H1 (cell line): ENCODE measurements around the gene CAPN15. TPM values are rescaled to one million over a fixed set of nuclear protein-coding genes. Genes with fewer than 3 reads are reported as not detected.

Experiments used
- CBX5 ChIP-seq: fragments of 300-800, 300-1000 bp; sonication (generic); IDR thresholded peaks from 2 replicates; pipeline ENCODE4 v1.7.1; 2016; ENCODE audit warnings: antibody characterized with exemption, low read length, low read depth
- CEBPB ChIP-seq: IDR thresholded peaks from 2 replicates; pipeline ENCODE4 v1.6.1; 2012; ENCODE audit warnings: low read depth, low read length
- CHD7 ChIP-seq: fragments of 300-600 bp; sonication (generic); IDR thresholded peaks from 2 replicates; pipeline ENCODE4 v1.7.1; 2012; ENCODE audit warnings: low read length, moderate library complexity, mild to moderate bottlenecking, inconsistent platforms; ENCODE audit not compliant: insufficient replicate concordance
- JUN ChIP-seq: IDR thresholded peaks from 2 replicates; pipeline ENCODE4 v1.6.1; 2011; ENCODE audit warnings: low read depth, mild to moderate bottlenecking, improper control_type of control experiment, low read length
- JUND ChIP-seq: IDR thresholded peaks from 2 replicates; pipeline ENCODE4 v1.6.1; 2011; ENCODE audit warnings: mild to moderate bottlenecking, improper control_type of control experiment, low read length
- SIX5 ChIP-seq: IDR thresholded peaks from 2 replicates; pipeline ENCODE4 v1.6.1; 2011; ENCODE audit warnings: mild to moderate bottlenecking, low read depth, low read length
- TBP ChIP-seq: IDR thresholded peaks from 2 replicates; pipeline ENCODE4 v1.6.1; 2011; ENCODE audit warnings: low read depth, low read length, improper control_type of control experiment
- polyA plus RNA-seq, 7 experiments: library from polyadenylated mRNA; depleted of rRNA in 3 of 7; stranded (reverse) in 5 of 7; unstranded in 2 of 7; fragments of >200 nt in 5 of 7; fragments of 200-250 nt in 2 of 7; gene quantifications; 1 replicate in 5 of 7; 2 replicates in 1 of 7; 4 replicates in 1 of 7; pipeline versions ENCODE4 v1.2.1 to v1.2.3, GENCODE V29; 2011 to 2013; ENCODE audit warnings: missing spikeins in 2 of 7, mixed read lengths in 2 of 7
- total RNA-seq: library from RNA; stranded (reverse); fragmentation: NEBNext Ultra II Directional; extraction: Animal tissue kit (Norgen Biotek cat#: 25700); gene quantifications from 2 replicates; pipeline ENCODE4 v1.2.1, GENCODE V29; 2021

Gene CAPN15
- total and polyA plus RNA-seq, 2 of the 8 experiments (the other 6 are each of a cell fraction or from before 2014, with no cell fraction given) = 38.9 to 76.9 TPM

- TF ChIP-seq CHD7 = no peak
- no peak for TF ChIP-seq JUN
- TF ChIP-seq SIX5 = no peak
- TF ChIP-seq JUND = no peak
- TF ChIP-seq CEBPB = no peak
- no peak for TF ChIP-seq TBP
- TF ChIP-seq CBX5 = no peak
Measured at GRCh38 chr16:595094-595528, 67.6 kb downstream of the CAPN15 start (continued).
